ENCODE results near the gene DOC2A. TPM values are rescaled to one million over a fixed set of nuclear protein-coding genes. Genes with fewer than 3 reads are reported as not detected.

The DOC2A gene
- total and polyA plus RNA-seq, 2 of the 4 experiments (the other 2 are of a cell fraction): under 0.01 to 0.48 TPM

DNA sequence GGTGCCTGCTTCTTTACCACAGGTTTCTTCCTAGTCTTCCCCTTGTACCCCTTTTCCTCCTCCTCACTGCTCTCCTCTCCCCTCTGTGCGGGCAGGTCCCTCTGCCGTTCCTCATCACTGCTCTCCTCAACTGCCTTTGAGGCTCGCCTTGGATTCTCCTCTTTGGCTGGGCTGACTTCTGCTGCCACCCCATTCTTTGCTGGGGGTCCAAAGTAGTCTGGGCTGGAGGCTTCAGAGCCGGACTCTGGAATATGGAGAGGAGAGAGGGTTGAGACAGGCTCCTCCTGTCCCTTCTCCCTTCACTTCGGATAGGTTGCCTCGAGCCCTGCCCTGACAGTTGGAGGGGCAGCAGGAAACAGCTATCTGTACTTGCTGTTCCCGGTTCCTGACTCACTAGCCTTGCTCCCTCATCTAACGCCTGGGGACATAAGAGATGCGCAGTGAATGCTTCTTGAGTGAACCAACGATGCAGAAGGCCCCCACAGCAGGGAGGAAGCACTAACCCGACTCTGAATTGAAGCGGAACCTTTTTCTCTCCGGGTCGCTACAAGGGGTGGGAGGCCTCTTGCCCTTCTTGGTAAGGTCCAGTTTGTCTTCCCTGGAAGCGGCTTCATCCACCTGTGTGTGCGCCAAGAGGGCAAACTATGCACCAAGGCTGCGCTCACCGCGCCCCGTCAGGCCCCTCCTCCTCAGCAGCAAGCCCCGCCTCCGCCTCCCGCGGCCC lies 16.1 kb downstream of the DOC2A start (continued):
- TF ChIP-seq, protein P1, sequence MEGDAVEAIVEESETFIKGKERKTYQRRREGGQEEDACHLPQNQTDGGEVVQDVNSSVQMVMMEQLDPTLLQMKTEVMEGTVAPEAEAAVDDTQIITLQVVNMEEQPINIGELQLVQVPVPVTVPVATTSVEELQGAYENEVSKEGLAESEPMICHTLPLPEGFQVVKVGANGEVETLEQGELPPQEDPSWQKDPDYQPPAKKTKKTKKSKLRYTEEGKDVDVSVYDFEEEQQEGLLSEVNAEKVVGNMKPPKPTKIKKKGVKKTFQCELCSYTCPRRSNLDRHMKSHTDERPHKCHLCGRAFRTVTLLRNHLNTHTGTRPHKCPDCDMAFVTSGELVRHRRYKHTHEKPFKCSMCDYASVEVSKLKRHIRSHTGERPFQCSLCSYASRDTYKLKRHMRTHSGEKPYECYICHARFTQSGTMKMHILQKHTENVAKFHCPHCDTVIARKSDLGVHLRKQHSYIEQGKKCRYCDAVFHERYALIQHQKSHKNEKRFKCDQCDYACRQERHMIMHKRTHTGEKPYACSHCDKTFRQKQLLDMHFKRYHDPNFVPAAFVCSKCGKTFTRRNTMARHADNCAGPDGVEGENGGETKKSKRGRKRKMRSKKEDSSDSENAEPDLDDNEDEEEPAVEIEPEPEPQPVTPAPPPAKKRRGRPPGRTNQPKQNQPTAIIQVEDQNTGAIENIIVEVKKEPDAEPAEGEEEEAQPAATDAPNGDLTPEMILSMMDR (conservative IDR thresholded peaks at IDR 0.05; ENCODE audit: low read depth, low read length): no peak
- no peak for TF ChIP-seq MAFK (IDR thresholded peaks at IDR 0.05; ENCODE audit: low read depth, low read length)

Measured in IMR-90 (cell line).